HCT116 (cell line): ENCODE measurements around the gene HIBADH. TPM values are rescaled to one million over a fixed set of nuclear protein-coding genes. Genes with fewer than 3 reads are reported as not detected.
A peak's percentile ranks its signal among the peaks of the same experiment; 100 is the strongest.

Experiments used
- ATAC-seq: fragments of 200-7000 bp; cut with Tn5 transposase; 2 replicates; pipeline ENCODE4 v1.9.1; 2020; ENCODE audit warnings: mild to moderate bottlenecking, moderate library complexity
- BruUV-seq: library from RNA; stranded (reverse); fragments of 400-500 nt; replicated peaks from 2 replicates; lab custom pipeline; 2021; lab: Mats Ljungman, UMichigan
- CTCF ChIA-PET: fragments of 300-600 bp; sonication (Branson Sonifier 250); formaldehyde crosslinking; loops from one replicate; lab custom pipeline; 2021; ENCODE audit warnings: antibody characterized with exemption; lab: Charles Lee
- POLR2A ChIA-PET: fragments of 300-600, 350-600 bp; sonication (Branson Sonifier 250); formaldehyde crosslinking; loops from one replicate; lab custom pipeline; 2021; ENCODE audit warnings: antibody characterized with exemption; lab: Charles Lee
- RAD21 ChIA-PET, 2 experiments: fragments of 300-600 bp; sonication (Branson Sonifier 250); formaldehyde crosslinking; loops; one replicate each; lab custom pipeline; 2023; ENCODE audit warnings: low total read pairs in 2 of 2; ENCODE audit not compliant: uncharacterized antibody in 2 of 2, unreplicated experiment in 2 of 2, low non-redundant PET in 1 of 2; lab: Charles Lee
- DNase-seq: peaks from one replicate; pipeline ENCODE4 v3.0.0-alpha.2; 2010; ENCODE audit warnings: low read depth, low spot score
- H2AFZ ChIP-seq: fragments of 200-600 bp; shearing (Covaris generic), sonication (generic); 2 replicates; pipeline ENCODE4 v1.6.1; 2017; ENCODE audit warnings: low read depth, mixed run types, mixed read lengths, antibody characterized with exemption, low read length; ENCODE audit not compliant: poor library complexity, severe bottlenecking
- H3K27ac ChIP-seq: 2 replicates; pipeline ENCODE4 v1.5.1; 2012; ENCODE audit warnings: low read depth, low read length
- H3K27me3 ChIP-seq: fragments of 200-600 bp; sonication (generic); 2 replicates; pipeline ENCODE4 v1.6.1; 2016; ENCODE audit warnings: mixed run types, low read length, mixed read lengths; ENCODE audit not compliant: insufficient read depth
- H3K36me3 ChIP-seq, 2 experiments: fragments of 200-500 bp in 1 of 2; fragments of 200-600 bp in 1 of 2; sonication (Bioruptor generic) in 1 of 2; sonication (generic) in 1 of 2; 2 replicates each; pipeline versions ENCODE4 v1.5.1 to v1.6.1; 2014 to 2016; ENCODE audit warnings: low read length in 2 of 2, inconsistent platforms in 1 of 2, mixed read lengths in 1 of 2, mixed run types in 1 of 2; ENCODE audit not compliant: insufficient read depth in 2 of 2, control insufficient read depth in 1 of 2
- H3K4me1 ChIP-seq, 2 experiments: fragments of 200-600 bp in 1 of 2; sonication (generic) in 1 of 2; 2 replicates each; pipeline versions ENCODE4 v1.5.1 to v1.6.1; 2012 to 2017; ENCODE audit warnings: low read length in 2 of 2, inconsistent platforms in 1 of 2, mild to moderate bottlenecking in 1 of 2, mixed read lengths in 1 of 2, mixed run types in 1 of 2, moderate library complexity in 1 of 2; ENCODE audit not compliant: insufficient read depth in 2 of 2, control insufficient read depth in 1 of 2
- H3K4me2 ChIP-seq: fragments of 200-600 bp; sonication (generic); 2 replicates; pipeline ENCODE4 v1.6.1; 2017; ENCODE audit warnings: mixed run types, low read length, mixed read lengths
- H3K4me3 ChIP-seq, 2 experiments: fragments of 200-600 bp in 1 of 2; sonication (generic) in 1 of 2; replicated peaks in 1 of 2; 2 replicates each; pipeline ENCODE4 v1.5.1; 2011 to 2016; ENCODE audit warnings: low read length in 2 of 2, control low read depth in 1 of 2, low read depth in 1 of 2, mild to moderate bottlenecking in 1 of 2, mixed read lengths in 1 of 2, mixed run types in 1 of 2
- H3K79me2 ChIP-seq: fragments of 200-600 bp; sonication (generic); 2 replicates; pipeline ENCODE4 v1.6.1; 2017; ENCODE audit warnings: mild to moderate bottlenecking, mixed run types, low read length, moderate library complexity, mixed read lengths; ENCODE audit not compliant: insufficient read depth
- H3K9ac ChIP-seq: fragments of 200-600 bp; sonication (generic); 2 replicates; pipeline ENCODE4 v1.6.1; 2016; ENCODE audit warnings: low read length, mixed read lengths
- H3K9me2 ChIP-seq: fragments of 200-600 bp; sonication (generic), shearing (Covaris generic); 2 replicates; pipeline ENCODE4 v1.6.1; 2017; ENCODE audit warnings: mixed run types, mild to moderate bottlenecking, moderate library complexity; ENCODE audit not compliant: insufficient read depth
- H3K9me3 ChIP-seq, 2 experiments: fragments of 200-500 bp in 1 of 2; fragments of 200-600 bp in 1 of 2; sonication (Bioruptor generic) in 1 of 2; sonication (generic) in 1 of 2; 2 replicates each; pipeline ENCODE4 v1.6.1; 2014 to 2017; ENCODE audit warnings: low read length in 2 of 2, mixed read lengths in 2 of 2, inconsistent platforms in 1 of 2, low read depth in 1 of 2, mild to moderate bottlenecking in 1 of 2, mixed run types in 1 of 2, moderate library complexity in 1 of 2; ENCODE audit not compliant: control insufficient read depth in 1 of 2, insufficient read depth in 1 of 2
- H4K20me1 ChIP-seq: fragments of 200-600 bp; sonication (generic), shearing (Covaris generic); 2 replicates; pipeline ENCODE4 v1.6.1; 2017; ENCODE audit warnings: mixed run types, mild to moderate bottlenecking, moderate library complexity; ENCODE audit not compliant: insufficient read depth
- CEBPB ChIP-seq: IDR thresholded peaks from 2 replicates; pipeline ENCODE4 v1.6.1; 2012; ENCODE audit warnings: low read depth
- EGR1 ChIP-seq: IDR thresholded peaks from 2 replicates; pipeline ENCODE4 v1.6.1; 2012; ENCODE audit warnings: low read depth
- EZH2phosphoT487 ChIP-seq: fragments of 200-600 bp; IDR thresholded peaks from 2 replicates; pipeline ENCODE4 v1.6.1; 2018; ENCODE audit warnings: antibody characterized with exemption, borderline replicate concordance
- JUND ChIP-seq: IDR thresholded peaks from 2 replicates; pipeline ENCODE4 v1.6.1; 2012
- MAX ChIP-seq: IDR thresholded peaks from 2 replicates; pipeline ENCODE4 v1.6.1; 2012
- POLR2AphosphoS5 ChIP-seq: IDR thresholded peaks from 2 replicates; pipeline ENCODE4 v1.6.1; 2011; ENCODE audit warnings: mild to moderate bottlenecking, low read depth, low read length, moderate library complexity
- REST ChIP-seq: IDR thresholded peaks from 2 replicates; pipeline ENCODE4 v1.6.1; 2012; ENCODE audit warnings: low read depth
- SRF ChIP-seq: IDR thresholded peaks from 2 replicates; pipeline ENCODE4 v1.6.1; 2012; ENCODE audit warnings: low read depth
- intact Hi-C: fragments of 100-400 bp; cut with micrococcal nuclease; formaldehyde crosslinking; loops from 2 replicates; pipeline ENCODE4 v1.10.0; 2022
- total RNA-seq: library from RNA; stranded (reverse); gene quantifications from one replicate; pipeline ENCODE4 v1.2.1, GENCODE V29; 2021; ENCODE audit not compliant: unreplicated experiment

The HIBADH gene
- total RNA-seq, 1 experiment from 2014 or later, result 32.4 TPM

DNA sequence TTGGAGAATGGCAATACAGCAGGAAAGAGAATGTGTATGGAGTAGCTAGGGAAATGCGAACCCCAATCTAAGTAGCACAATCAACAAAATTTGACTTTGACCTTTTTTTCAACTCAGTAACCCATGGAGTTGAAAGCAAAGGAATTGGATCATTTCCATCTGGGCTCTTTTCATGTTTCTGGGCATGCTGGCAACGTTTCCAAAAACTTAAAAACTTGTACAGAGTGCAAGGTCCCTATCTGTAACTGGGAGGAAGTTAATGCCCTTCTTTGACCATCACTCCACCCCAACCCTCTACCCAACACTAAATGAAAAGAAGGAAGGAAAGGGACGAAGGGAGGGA lies 1.3 kb upstream of the HIBADH start:
- H3K27ac ChIP-seq, result peak overlapping the region; percentile 55; the same call in 1 of the 2 replicates
- DNase-seq (no peak), ATAC-seq (no peak)
- peak overlapping the region; percentile 44 to 87; a peak in 3 of 4 replicates for H3K4me3 ChIP-seq
- H2AFZ ChIP-seq, result peak overlapping the region; percentile 79
- H3K9me2 ChIP-seq, result no peaks in the 10 kb centered on the region
- H3K9ac ChIP-seq, result peak overlapping the region; percentile 94; the same call in 1 of the 2 replicates
- H3K4me2 ChIP-seq, result peak overlapping the region; percentile 89
- peaks cover 14 to 22% of the 10 kb centered on the region in 2 experiments for H3K4me1 ChIP-seq
- peaks cover 11% of the 10 kb centered on the region for H3K79me2 ChIP-seq
- H4K20me1 ChIP-seq, result no peaks in the 10 kb centered on the region
- no peaks in the 10 kb centered on the region for H3K27me3 ChIP-seq
- intact Hi-C loops, result loop anchor here (1.0 kb wide), 1 partner anchor 76 kb away; the partner anchor contains the start of gene TAX1BP1
- no peaks in the 10 kb centered on the region for H3K36me3 ChIP-seq
- TF ChIP-seq EGR1 (no peak), CEBPB (no peak), REST (no peak), JUND (no peak), MAX (no peak; the same call in 1 of the 2 replicates), POLR2AphosphoS5 (no peak), SRF (no peak), EZH2phosphoT487 (no peak)
- H3K9me3 ChIP-seq, result no peaks in the 10 kb centered on the region
- ChIA-PET RAD21 (no interaction called here), POLR2A (no interaction called here), CTCF (no interaction called here)
- no TSS peak for BruUV-seq
